Gastroesophageal sphincter (tissue), 4 donors: Measurements from ENCODE around the gene ZNF891. TPM values are rescaled to one million over a fixed set of nuclear protein-coding genes. Genes with fewer than 3 reads are reported as not detected.

Experiments
- ATAC-seq: fragments of 150-250 bp; one replicate; pipeline ENCODE4 v1.9.1; 2016; ENCODE audit warnings: mild to moderate bottlenecking, moderate library complexity
- H3K27ac ChIP-seq, 4 donors: fragments of 200-600 bp; sonication (generic) in 3 of 4; 1 replicate in 3 of 4; 2 replicates in 1 of 4; pipeline ENCODE4 v1.5.1; 2016 to 2019
- H3K27me3 ChIP-seq: fragments of 200-600 bp; sonication (generic); one replicate; pipeline ENCODE4 v1.5.1; 2019
- H3K36me3 ChIP-seq, 2 donors: fragments of 200-600 bp; sonication (generic); one replicate each; pipeline ENCODE4 v1.5.1; 2019; ENCODE audit warnings: control low read depth in 1 of 2
- H3K4me1 ChIP-seq, 3 donors: fragments of 200-600 bp; sonication (generic); 1 replicate in 2 of 3; 2 replicates in 1 of 3; pipeline ENCODE4 v1.5.1; 2016 to 2019; ENCODE audit warnings: control low read depth in 2 of 3
- H3K4me3 ChIP-seq, 2 donors: fragments of 200-600 bp; sonication (generic); one replicate each; pipeline ENCODE4 v1.5.1; 2019; ENCODE audit warnings: mild to moderate bottlenecking in 1 of 2, moderate library complexity in 1 of 2
- H3K9me3 ChIP-seq, 3 donors: fragments of 200-600 bp; sonication (generic); one replicate each; pipeline ENCODE4 v1.5.1; 2017 to 2019; ENCODE audit warnings: control low read depth in 2 of 3
- CTCF ChIP-seq, 4 experiments: fragments of 200-600 bp in 2 of 4; fragments of 450-650 bp in 2 of 4; sonication (generic) in 1 of 4; IDR thresholded peaks; one replicate each; pipeline ENCODE4 v1.5.1; 2017 to 2019; ENCODE audit warnings: antibody characterized with exemption in 4 of 4, mild to moderate bottlenecking in 2 of 4, moderate library complexity in 2 of 4
- EP300 ChIP-seq: sonication (generic); formaldehyde crosslinking; IDR thresholded peaks from one replicate; pipeline ENCODE4 v1.6.1; 2017; ENCODE audit warnings: antibody characterized with exemption, mild to moderate bottlenecking
- POLR2A ChIP-seq, 2 donors: fragments of 450-650 bp; IDR thresholded peaks; one replicate each; pipeline ENCODE4 v1.6.1; 2017; ENCODE audit warnings: antibody characterized with exemption in 2 of 2, mild to moderate bottlenecking in 2 of 2, moderate library complexity in 1 of 2
- POLR2AphosphoS5 ChIP-seq: sonication (generic); formaldehyde crosslinking; IDR thresholded peaks from one replicate; pipeline ENCODE4 v1.6.1; 2017; ENCODE audit warnings: antibody characterized with exemption
- WGBS, 2 donors: methylation state at CpG; one replicate each; pipeline ENCODE4 v1.1.5; 2018; ENCODE audit warnings: low coverage in 1 of 2; 5-methylcytosine and 5-hydroxymethylcytosine counted together
- total RNA-seq, 4 donors: library from RNA; depleted of rRNA; stranded (reverse); fragments of >200 nt; gene quantifications; one replicate each; pipeline ENCODE4 v1.1.0, GENCODE V29; 2016

ZNF891 gene
- total RNA-seq, 4 donors from 2014 or later: 2.5 to 5.1 (median 2.9) TPM

GRCh38 chr12:133105620-133106019, 24.5 kb downstream of the ZNF891 start:
- no peak for TF ChIP-seq POLR2A (IDR thresholded peaks at IDR 0.05)
- TF ChIP-seq CTCF (IDR thresholded peaks at IDR 0.05): no peak
- TF ChIP-seq POLR2AphosphoS5: no peak
- no peak for TF ChIP-seq EP300
- H3K4me3 ChIP-seq: no peak overlapping the region
- H3K9me3 ChIP-seq: peaks cover 32 to 100% (median 55%) of the 10 kb centered on the region in 3 donors
- WGBS, 2 donors: 96 to 100% methylated on average over 3 of the region's 3 CpGs
- no peaks in the 10 kb centered on the region for H3K4me1 ChIP-seq
- no peak for ATAC-seq
- H3K36me3 ChIP-seq: peaks cover 24 to 100% of the 10 kb centered on the region in 2 donors
- no peak overlapping the region for H3K27ac ChIP-seq
- H3K27me3 ChIP-seq: no peaks in the 10 kb centered on the region

- no peak for TF ChIP-seq POLR2AphosphoS5
- TF ChIP-seq CTCF (IDR thresholded peaks at IDR 0.05): no peak
- no peak for TF ChIP-seq EP300
- TF ChIP-seq POLR2A (IDR thresholded peaks at IDR 0.05): no peak
- ATAC-seq: no peak
- no peak overlapping the region for H3K4me3 ChIP-seq
- WGBS, 2 donors: 96 to 97% methylated on average over 6 of the region's 6 CpGs
- peaks cover 0 to 80% (median 6%) of the 10 kb centered on the region in 3 donors for H3K9me3 ChIP-seq
- H3K27me3 ChIP-seq: no peaks in the 10 kb centered on the region
- H3K27ac ChIP-seq: no peak overlapping the region
- peaks cover 22 to 70% of the 10 kb centered on the region in 2 donors for H3K36me3 ChIP-seq
- peaks cover 0 to 14% (median 3%) of the 10 kb centered on the region in 3 donors for H3K4me1 ChIP-seq
Observed at GRCh38 chr12:133083345-133083744, 46.7 kb downstream of the ZNF891 start.

GRCh38 chr12:133081159-133081780, 48.8 kb downstream of the ZNF891 start:
- Histone ChIP-seq H3K36me3 (peaks cover 18 to 49% of the 10 kb centered on the region in 2 donors), H3K4me3 (peak overlapping the region; percentile 80 to 95), H3K9me3 (peaks cover 0 to 80% (median 4%) of the 10 kb centered on the region in 3 donors), H3K27me3 (no peaks in the 10 kb centered on the region), H3K27ac (peak overlapping the region; percentile 94 to 99 (median 98)), H3K4me1 (peaks cover 0 to 14% (median 3%) of the 10 kb centered on the region in 3 donors)
- 15 to 40% methylated on average over 1 to 10 of the region's 17 CpGs for WGBS, 2 donors
- no peak for ATAC-seq
- TF ChIP-seq CTCF (IDR thresholded peaks at IDR 0.05): no peak
- no peak for TF ChIP-seq POLR2A (IDR thresholded peaks at IDR 0.05)
- no peak for TF ChIP-seq EP300
- TF ChIP-seq POLR2AphosphoS5: no peak

GRCh38 chr12:133080368-133081158, 49.5 kb downstream of the ZNF891 start, which contains the start of gene ZNF140:
ZNF140 (plus strand) TSS chr12:133080923; CDS start chr12:133081321, 398 bp downstream.
- H3K27me3 ChIP-seq: no peaks in the 10 kb centered on the region
- TF ChIP-seq CTCF (IDR thresholded peaks at IDR 0.05) (peak in 2 of 4 experiments; percentile 50 to 51), POLR2AphosphoS5 (peak; percentile 59), EP300 (no peak), POLR2A (IDR thresholded peaks at IDR 0.05) (peak; percentile 50 to 75)
- peak within 1 kb of the TSS; percentile 94 to 99 (median 98) for H3K27ac ChIP-seq
- H3K4me3 ChIP-seq: peak within 1 kb of the TSS; percentile 80 to 95
- H3K4me1 ChIP-seq: peaks cover 0 to 14% (median 3%) of the 10 kb centered on the region in 3 donors
- ATAC-seq: peak; percentile 84
- 0% methylated on average over 7 to 16 of the region's 69 CpGs for WGBS, 2 donors
- H3K9me3 ChIP-seq: peaks cover 0 to 80% (median under 1%) of the 10 kb centered on the region in 3 donors
- H3K36me3 ChIP-seq: peaks cover 11 to 42% of the 10 kb centered on the region in 2 donors
